SW 1271 (cell line): ENCODE results near the gene SETX.
A peak's percentile ranks its signal among the peaks of the same experiment; 100 is the strongest.
"Not testable (repeated sequence)": the region's sequence is repeated elsewhere in the genome, so short reads cannot be mapped to it uniquely, and the experiment has no call there.

Experiments used
- DNase-seq, 2 experiments: peaks; one replicate each; lab custom pipeline; 2025; lab: John Stamatoyannopoulos, UW

The SETX gene, protein sequence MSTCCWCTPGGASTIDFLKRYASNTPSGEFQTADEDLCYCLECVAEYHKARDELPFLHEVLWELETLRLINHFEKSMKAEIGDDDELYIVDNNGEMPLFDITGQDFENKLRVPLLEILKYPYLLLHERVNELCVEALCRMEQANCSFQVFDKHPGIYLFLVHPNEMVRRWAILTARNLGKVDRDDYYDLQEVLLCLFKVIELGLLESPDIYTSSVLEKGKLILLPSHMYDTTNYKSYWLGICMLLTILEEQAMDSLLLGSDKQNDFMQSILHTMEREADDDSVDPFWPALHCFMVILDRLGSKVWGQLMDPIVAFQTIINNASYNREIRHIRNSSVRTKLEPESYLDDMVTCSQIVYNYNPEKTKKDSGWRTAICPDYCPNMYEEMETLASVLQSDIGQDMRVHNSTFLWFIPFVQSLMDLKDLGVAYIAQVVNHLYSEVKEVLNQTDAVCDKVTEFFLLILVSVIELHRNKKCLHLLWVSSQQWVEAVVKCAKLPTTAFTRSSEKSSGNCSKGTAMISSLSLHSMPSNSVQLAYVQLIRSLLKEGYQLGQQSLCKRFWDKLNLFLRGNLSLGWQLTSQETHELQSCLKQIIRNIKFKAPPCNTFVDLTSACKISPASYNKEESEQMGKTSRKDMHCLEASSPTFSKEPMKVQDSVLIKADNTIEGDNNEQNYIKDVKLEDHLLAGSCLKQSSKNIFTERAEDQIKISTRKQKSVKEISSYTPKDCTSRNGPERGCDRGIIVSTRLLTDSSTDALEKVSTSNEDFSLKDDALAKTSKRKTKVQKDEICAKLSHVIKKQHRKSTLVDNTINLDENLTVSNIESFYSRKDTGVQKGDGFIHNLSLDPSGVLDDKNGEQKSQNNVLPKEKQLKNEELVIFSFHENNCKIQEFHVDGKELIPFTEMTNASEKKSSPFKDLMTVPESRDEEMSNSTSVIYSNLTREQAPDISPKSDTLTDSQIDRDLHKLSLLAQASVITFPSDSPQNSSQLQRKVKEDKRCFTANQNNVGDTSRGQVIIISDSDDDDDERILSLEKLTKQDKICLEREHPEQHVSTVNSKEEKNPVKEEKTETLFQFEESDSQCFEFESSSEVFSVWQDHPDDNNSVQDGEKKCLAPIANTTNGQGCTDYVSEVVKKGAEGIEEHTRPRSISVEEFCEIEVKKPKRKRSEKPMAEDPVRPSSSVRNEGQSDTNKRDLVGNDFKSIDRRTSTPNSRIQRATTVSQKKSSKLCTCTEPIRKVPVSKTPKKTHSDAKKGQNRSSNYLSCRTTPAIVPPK (N-terminal part only)

DNA sequence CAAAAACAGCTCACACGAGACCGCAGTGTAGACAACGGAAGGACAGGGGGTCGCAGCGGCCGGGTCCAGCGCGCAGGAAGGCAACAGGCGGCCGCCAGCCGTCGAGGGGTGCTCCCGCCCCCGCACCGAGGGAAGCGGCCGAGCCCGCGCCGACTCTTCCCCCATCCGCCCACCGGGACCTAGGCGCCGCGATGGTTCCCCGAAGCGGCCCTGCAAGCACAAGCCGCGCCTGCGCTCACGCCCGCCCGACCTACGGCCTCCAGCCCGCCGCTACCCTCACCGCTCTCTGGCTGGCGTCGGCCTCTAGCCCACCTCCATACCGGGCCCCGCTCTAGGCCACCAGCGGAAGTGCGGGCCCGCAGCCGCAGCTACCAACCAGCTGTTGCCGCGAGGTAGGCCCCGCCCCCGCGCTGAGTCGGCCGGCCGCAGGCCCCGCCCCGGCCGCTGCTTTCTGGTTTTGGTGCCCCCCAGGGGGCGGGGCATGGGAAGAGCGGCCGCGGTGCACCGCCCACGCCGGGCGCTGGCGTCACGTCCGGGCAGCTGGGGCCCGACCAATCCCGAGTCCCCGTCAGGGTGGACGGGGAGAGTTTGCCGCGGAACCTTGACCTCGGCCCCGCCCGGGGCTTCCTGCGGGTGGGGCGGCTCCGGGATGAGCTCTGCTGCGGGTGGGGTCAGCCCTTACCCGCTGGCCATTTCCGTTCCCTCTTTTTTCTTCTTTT lies at the start of gene SETX:
SETX (minus strand) TSS at position 350 of the 719 bp plus-strand sequence. CDS start 5,558 bp downstream, outside the sequence.
- peak; percentile 92 to 97 for DNase-seq

DNA sequence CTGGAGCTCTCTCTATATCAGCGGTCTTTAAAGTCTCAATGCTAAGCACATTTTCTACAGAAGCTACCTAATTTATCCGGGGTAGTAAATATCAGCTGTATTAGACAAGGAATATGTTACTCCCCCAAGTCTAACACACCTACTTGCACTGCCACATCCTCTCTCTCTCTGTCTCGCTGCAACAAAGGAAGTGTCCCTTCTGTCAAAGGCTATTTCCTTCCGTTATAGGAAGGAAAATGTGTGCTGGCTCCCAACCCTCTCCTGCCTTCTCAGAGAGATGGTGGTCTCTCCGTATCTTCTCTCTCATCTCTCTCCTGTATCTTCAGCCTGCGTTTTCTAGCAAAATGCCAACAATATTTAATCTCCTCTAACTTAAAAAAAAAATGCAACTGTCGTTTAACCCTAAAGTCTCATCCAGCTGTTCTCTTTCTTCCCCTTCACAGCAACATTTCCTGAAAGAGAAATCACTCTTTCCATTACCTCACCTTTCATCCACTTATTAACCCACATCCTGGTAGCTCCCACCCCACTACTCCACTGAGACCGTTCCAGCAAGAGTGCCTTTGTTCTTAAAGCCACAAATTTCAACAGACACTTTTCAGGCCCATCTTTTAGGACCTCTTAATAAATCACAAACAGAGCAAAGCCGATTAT lies 49.6 kb upstream of the SETX start:
- no peak for DNase-seq

DNA sequence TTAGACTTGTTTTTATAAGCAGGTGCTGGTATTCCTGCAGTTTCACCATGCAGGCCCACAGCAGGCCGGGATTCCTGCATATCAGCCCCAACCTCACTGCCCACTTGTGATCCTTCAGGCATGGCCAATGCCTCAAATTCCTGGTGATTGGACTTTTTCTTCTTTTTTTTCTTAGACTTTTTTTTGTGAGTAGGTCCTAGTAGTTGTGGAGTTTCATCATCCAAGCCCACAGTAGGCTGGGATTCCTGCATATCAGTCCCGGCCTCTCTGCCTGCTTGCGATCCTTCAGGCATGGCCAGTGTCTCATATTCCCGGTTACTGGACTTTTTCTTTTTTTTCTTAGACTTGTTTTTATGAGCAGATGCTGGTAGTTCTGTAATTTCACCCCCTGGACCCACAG lies 47.0 kb upstream of the SETX start:
- DNase-seq: no peak

DNA sequence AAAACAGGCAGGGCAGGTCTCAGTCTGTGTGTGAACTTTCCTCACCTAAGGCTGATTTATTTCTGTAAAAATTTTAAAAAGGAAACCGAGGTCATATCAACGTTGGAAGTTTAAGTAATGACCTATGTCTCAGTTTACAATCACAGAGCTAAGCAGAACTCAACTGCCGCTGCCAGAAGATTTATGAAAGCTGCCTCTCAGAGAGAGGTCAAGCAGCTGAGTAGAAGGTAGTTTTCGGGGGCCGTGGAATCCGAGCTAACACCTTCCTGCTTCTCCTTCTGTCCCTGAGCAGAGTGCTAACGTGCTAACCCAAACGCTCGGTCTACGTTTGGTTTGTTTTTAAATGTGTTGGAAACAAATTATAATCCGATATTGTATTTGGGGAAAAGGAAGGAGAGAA lies 40.8 kb upstream of the SETX start:
- no peak for DNase-seq

DNA sequence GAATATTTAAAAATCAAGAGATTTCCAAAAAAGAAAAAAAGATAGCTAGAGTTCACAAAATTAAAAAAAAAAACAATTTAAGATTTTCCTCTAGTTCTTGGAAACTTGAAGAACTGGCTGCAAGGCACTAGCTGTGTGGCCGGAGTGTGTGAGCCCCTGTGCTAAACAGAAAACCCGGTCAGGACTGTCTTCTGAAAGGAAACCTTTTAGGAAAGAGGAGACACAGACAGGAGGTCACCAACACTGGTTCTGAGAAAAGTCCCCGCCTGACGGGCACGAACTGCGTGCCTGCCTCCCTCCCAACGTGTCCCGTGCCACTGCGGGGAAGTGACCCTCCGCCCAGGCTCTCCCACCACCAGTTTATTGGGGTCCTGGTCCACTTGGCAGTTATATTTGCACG lies 36.7 kb upstream of the SETX start:
- no peak for DNase-seq

DNA sequence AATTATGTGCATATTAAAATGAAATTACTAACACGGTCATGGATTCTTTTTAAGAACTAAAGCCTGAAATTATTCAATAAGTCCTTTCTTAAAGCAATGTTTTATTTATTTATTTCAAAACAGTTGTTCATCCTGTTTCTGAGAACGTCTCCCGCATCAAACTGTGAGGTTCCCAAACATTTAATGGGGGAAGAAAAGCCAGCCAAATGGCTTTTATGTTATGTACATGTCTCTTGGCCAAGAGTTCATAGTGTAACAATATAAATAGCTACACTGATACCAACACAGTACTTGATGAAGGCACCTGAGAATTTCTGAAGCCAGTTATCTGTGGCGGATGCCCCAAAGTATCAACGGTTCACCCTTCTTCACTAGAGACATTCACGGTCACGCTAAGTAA lies 36.2 kb upstream of the SETX start:
- DNase-seq: no peak

DNA sequence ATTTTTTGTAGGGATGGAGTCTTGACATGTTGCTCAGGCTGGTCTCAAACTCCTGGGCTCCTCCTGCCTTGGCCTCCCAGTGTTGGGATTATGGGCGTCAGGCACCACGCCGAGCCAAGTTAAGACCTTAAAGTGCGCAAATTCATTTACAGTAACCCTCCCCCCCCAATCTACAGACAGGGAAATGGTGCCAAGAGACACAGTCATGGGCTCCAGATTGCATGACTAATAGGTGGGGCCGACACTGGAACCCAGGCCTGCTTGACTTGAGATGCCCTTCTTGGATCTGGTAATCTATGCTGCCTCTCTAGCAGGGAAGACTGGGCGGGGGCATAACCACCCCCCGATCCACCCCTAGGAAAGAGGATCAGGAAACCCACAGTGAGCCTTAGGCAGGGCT lies 32.3 kb upstream of the SETX start:
- no peak for DNase-seq

DNA sequence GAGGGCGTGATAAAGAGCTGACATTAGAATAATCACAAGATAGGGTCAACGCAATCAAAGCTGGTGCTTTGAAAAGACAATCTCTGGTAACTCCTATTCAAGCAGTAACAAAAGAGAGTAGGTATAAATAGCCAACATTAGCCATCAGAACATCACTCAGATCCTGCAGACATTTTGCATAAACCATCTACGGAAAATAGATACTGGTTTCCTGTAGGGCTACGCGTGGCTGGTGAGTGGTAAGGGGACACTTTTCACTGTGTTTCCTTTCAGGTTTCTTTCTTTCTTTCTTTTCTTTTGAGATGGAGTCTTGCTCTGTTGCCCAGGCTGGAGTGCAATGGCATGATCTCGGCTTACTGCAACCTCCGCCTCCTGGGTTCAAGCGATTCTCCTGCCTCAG lies 29.6 kb upstream of the SETX start:
- DNase-seq: no peak

DNA sequence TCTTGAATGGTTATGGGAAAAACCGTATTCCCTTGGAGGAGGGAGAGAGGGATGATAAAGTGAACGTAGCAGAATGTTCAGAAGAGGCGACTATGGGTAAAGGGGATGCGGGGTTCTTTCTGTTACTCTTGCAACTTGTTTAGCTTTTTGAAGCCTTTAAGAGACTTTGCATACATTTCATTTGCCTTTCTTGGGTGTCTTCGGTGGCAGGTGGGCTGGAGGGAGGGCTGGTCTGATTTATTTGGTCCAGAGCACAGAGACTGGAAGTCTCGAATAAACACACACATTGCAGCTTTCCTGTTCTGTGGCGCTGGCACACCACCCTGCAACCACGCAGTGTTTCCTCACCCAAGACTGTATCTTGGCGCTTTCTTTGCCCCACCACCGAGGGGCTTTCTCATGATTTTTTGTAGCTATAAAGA lies 28.7 kb upstream of the SETX start:
- DNase-seq: no peak

DNA sequence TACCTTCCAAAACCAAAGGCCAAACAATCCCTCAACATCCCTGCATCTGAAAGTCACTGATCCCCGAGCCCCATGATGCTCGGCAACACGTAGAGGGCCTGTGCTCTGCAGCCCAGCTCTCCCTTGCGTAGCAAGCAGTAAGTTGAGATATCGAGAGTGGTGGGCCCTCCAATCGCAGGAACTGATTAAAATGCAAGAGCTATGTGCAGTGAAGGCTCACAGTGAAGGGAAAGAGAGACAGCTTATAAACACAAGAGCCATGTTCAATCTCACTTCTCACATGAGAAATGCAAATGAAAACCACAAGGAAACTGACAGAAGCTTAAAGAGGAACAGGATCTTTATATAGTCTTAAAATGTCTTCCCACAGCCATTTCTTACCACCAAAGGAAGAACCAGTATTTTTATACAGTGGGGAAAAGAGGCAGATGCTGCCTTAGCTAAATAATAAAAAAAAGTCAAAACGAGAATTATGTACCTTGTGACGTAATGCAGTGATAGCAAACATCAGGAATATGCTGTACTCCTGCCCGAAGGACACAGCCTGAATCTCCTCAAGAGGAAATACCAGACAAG lies 27.3 kb upstream of the SETX start:
- no peak for DNase-seq

DNA sequence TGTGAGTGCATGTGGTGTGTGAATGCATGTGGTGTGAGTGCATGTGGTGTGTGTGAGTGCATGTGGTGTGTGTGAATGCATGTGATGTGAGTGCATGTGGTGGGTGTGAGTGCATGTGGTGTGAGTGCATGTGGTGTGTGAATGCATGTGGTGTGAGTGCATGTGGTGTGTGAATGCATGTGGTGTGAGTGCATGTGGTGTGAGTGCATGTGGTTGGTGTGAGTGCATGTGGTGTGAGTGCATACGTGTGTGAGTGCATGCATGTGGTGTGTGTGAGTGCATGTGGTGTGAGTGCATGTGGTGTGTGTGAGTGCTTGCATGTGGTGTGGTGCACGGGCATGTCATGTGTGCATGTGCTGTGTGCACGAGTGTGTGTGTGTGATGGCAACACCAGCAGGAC lies 23.6 kb upstream of the SETX start:
- DNase-seq: not testable (repeated sequence)

DNA sequence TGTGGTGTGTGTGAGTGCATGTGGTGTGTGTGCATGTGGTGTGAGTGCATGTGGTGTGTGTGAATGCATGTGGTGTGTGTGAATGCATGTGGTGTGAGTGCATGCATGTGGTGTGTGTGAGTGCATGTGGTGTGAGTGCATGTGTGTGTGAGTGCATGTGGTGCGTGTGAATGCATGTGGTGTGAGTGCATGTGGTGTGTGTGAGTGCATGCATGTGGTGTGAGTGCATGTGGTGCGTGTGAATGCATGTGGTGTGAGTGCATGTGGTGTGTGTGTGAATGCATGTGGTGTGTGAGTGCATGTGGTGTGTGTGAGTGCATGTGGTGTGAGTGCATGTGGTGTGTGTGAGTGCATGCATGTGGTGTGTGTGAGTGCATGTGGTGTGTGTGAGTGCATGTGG lies 23.0 kb upstream of the SETX start:
- DNase-seq: not testable (repeated sequence)

DNA sequence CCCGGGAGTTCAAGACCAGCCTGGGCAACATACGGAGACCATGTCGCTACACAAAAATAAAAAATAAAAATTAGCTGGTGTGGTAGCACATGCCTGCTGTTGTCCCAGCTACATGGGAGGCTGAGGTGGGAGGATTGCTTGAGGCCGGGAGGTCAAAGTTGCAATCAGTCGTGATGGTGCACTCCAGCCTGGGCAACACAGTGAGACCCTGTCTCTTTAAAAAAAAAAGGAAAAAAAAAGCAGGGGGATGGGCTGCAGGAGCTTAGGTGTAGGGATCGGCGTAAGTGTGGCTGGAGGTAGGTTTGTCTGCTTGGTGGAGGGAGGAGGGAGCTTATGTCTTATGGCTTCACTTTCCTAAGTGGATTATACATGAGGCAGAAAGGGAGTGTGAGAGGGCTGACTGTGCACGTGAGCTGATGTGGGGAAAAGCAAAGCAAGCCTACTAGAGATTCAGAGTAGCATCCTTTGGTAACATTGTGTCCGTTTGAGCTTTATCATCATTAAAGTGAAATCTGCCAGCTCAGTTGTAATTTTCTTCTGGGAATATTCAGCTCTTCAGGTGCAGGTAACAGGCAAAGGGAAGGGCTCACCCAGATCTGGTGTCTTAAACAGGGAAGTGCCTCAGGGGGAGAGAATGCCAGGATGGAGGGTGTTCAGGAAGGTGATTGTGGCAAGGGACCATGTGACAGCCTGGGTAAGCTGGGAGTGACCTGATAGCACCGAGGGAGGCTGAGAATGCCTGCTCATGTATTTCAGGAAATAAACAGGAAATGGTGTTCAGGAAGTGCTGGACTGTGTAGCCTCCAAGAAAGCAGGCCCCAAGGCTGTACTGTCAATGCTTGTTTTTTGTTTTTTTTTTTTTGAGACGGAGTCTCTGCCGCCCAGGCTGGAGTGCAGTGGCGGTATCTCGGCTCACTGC lies 17.6 kb upstream of the SETX start:
- peak in 1 of 2 experiments; percentile 30 for DNase-seq

DNA sequence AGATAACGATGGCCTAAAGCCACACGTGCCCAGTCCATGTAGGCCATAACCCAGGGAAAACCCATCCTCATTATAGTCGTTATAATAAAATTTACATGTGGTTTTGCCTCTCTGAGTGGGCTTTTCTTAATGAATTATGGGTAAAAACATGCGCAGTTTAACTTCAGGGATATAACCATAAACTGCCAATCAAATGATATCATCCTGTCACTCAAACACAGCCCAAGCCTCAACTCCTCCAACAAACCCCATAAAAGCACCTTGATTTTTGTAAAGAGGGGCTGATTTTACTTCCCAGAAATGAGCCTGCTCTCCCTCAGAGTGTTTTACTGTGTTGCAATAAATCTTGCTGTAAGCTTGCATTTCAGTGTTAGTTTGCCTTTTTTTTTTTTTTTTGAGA lies 15.8 kb upstream of the SETX start:
- DNase-seq: no peak

DNA sequence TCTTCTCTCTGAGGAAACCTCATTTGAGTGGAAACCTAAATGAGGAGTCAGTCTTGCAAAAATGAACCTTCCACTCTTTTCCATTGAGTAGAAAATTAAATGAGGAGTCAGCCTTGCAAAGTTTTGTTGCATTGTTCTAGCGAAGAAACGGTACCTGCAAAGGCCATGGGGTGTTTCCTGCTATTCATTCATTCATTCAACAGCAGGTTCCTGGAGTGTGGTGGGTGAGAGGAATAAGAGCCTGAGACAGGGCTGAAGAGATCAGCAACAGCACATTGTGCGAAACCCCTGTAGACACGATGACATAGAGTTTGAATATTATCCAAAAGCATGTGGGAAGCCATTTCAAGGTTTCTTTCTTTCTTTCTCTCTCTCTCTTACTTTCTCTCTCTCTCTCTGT lies 14.6 kb upstream of the SETX start:
- no peak for DNase-seq

DNA sequence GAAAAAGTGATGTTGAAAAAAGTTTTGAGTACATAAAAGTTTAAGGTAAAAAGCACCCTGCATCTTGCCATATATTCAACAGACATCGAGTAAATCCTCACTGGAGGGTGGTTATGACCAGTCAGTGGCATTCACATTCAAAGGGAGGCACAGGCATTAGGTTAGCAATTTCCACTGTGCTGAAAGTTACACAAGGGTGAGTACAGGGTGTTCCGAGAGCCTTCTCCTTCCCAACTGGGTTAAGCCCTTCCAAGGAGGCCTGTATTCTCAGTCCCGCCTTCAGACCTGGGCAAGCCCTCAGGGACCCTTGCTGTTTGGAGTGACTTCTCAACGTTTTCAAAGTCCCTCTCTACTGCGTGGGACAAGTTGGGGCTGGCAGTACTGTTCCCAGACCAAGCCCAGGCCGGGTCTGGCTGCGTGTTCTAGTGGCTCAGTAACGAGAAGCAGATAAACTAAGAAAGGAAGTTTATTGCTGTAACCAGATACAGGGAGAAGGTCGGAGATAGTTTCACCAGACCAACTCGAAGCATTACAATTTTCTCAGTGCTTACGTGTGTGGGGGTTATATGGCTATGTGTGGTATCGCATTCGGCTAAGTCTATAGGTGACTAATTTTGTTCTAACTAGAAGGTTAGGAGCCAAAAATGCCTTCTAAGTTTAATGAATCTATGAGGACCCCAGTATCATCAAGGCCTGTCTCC lies 13.0 kb upstream of the SETX start:
- DNase-seq: no peak

DNA sequence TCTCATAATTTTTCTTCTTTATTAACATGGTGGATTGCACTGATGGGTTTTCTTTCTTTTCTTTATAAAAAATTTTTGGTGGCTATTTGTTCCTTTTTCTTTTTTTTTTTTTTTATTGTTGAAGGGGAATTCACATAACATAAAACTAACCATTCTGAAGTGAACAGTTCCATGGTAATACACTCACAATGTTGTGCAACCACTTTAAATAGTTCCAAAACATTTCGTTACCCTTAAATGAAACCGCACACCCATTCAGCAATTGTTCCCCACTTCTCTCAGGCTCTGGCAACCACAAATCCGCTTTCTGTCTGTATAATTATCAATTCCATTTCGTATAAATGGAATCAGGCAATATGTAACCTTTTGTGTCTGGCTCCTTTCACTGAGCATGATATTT lies 11.7 kb upstream of the SETX start:
- no peak for DNase-seq

DNA sequence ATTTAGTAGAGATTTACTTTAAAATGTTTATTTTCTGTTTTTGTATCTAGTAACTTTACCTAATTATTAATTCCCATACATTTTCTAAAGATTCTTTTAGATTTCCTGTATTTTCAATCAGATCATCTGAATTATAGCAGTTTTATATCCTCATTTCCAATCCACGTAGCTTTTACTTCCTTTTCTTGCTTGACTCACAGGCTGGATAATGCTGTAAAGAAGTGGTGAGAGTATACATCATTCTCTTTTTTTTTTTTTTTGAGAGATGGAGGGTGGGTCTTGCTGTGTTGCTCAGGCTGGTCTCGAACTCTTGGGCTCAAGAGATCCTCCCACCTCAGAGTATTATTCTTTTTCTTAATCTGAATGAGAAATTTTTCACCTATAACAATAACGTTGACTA lies 11.2 kb upstream of the SETX start:
- no peak for DNase-seq

DNA sequence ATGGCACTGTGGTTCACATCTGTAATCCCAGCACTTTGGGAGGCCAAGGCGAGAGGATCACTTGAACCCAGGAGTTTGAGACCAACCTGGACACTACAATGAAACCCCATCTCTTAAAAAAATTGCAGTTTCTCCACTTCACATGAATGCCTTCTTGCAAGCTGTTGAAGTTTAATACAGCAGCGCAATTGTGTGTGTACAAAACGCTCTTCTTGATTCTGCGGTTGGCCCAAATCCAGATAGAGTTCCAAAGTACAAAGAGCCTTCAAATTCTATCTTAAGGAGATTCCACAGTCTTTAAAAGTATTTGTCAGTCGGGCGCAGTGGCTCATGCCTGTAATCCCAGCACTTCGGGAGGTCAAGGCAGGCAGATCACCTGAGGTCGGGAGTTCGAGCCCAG lies 9.3 kb upstream of the SETX start:
- DNase-seq: no peak
